B cell (primary cell): ENCODE results near the gene AMN1. TPM values are rescaled to one million over a fixed set of nuclear protein-coding genes. Genes with fewer than 3 reads are reported as not detected.

Experiments used
- ATAC-seq: fragments of 200-7000 bp; cut with Tn5 transposase; one replicate; pipeline ENCODE4 v1.10.0; 2021; ENCODE audit warnings: low read depth, mild to moderate bottlenecking, moderate number of reproducible peaks, moderate library complexity
- CTCF ChIA-PET: fragments of 350-600 bp; sonication (Branson Sonifier 250); formaldehyde crosslinking; loops from one replicate; lab custom pipeline; 2021; ENCODE audit warnings: antibody characterized with exemption, inconsistent platforms; lab: Charles Lee
- POLR2A ChIA-PET: fragments of 350-600 bp; sonication (Branson Sonifier 250); formaldehyde crosslinking; loops from one replicate; lab custom pipeline; 2021; ENCODE audit warnings: antibody characterized with exemption; lab: Charles Lee
- DNase-seq: peaks from one replicate; pipeline ENCODE4 v3.0.0; 2013
- H2AFZ ChIP-seq: 2 replicates; pipeline ENCODE4 v1.6.1; 2012; ENCODE audit warnings: mild to moderate bottlenecking, low read depth, low read length; ENCODE audit not compliant: insufficient read depth, poor library complexity, severe bottlenecking
- H3K27ac ChIP-seq, 2 donors: 1 replicate in 1 of 2; 2 replicates in 1 of 2; pipeline ENCODE4 v1.5.1; 2012 to 2013; ENCODE audit warnings: low read length in 2 of 2, mild to moderate bottlenecking in 2 of 2, moderate library complexity in 1 of 2
- H3K27me3 ChIP-seq, 4 experiments: fragments of 200-600 bp in 1 of 4; sonication (generic) in 1 of 4; replicated peaks in 1 of 4; 1 replicate in 2 of 4; 2 replicates in 2 of 4; pipeline versions ENCODE4 v1.6.1 to v1.7.0; 2013 to 2016; ENCODE audit warnings: low read length in 3 of 4, mild to moderate bottlenecking in 2 of 4, mixed read lengths in 1 of 4, moderate library complexity in 1 of 4; ENCODE audit not compliant: insufficient read depth in 4 of 4, control insufficient read depth in 3 of 4; ENCODE audit errors: control extremely low read depth in 1 of 4
- H3K36me3 ChIP-seq, 2 experiments: replicated peaks in 1 of 2; 1 replicate in 1 of 2; 2 replicates in 1 of 2; pipeline versions ENCODE4 v1.6.1 to v1.7.1; 2013; ENCODE audit warnings: low read length in 1 of 2; ENCODE audit not compliant: insufficient read depth in 2 of 2, control insufficient read depth in 1 of 2; ENCODE audit errors: control extremely low read depth in 1 of 2, extremely low read depth in 1 of 2
- H3K4me1 ChIP-seq, 2 donors: fragments of 200-600 bp in 1 of 2; sonication (generic) in 1 of 2; 1 replicate in 1 of 2; 2 replicates in 1 of 2; pipeline versions ENCODE4 v1.5.1 to v1.6.1; 2013 to 2017; ENCODE audit warnings: low read length in 2 of 2; ENCODE audit not compliant: control insufficient read depth in 2 of 2, insufficient read depth in 2 of 2
- H3K4me2 ChIP-seq: replicated peaks from 2 replicates; pipeline ENCODE3; 2012; ENCODE audit warnings: mild to moderate bottlenecking, low read depth, low read length; ENCODE audit not compliant: poor library complexity, severe bottlenecking
- H3K4me3 ChIP-seq, 5 experiments: fragments of 200-600 bp in 1 of 5; sonication (generic) in 1 of 5; 1 replicate in 3 of 5; 2 replicates in 2 of 5; pipeline versions ENCODE4 v1.5.1 to v1.7.0; 2011 to 2016; ENCODE audit warnings: low read length in 4 of 5, mild to moderate bottlenecking in 4 of 5, low read depth in 2 of 5, control low read depth in 1 of 5, moderate library complexity in 1 of 5; ENCODE audit not compliant: insufficient read depth in 1 of 5; ENCODE audit errors: control extremely low read depth in 1 of 5, extremely low read depth in 1 of 5
- H3K79me2 ChIP-seq: fragments of 200-600 bp; sonication (generic); one replicate; pipeline ENCODE4 v1.6.0; 2016; ENCODE audit warnings: low read length; ENCODE audit not compliant: control insufficient read depth, insufficient read depth
- H3K9ac ChIP-seq: fragments of 200-600 bp; sonication (generic); 2 replicates; pipeline ENCODE4 v1.6.1; 2017; ENCODE audit warnings: mild to moderate bottlenecking, low read length, moderate library complexity
- H3K9me3 ChIP-seq, 3 donors: one replicate each; pipeline versions ENCODE4 v1.6.1 to v1.7.1; 2013; ENCODE audit warnings: low read length in 2 of 3; ENCODE audit not compliant: control insufficient read depth in 2 of 3, insufficient read depth in 1 of 3; ENCODE audit errors: control extremely low read depth in 1 of 3
- H4K20me1 ChIP-seq: 2 replicates; pipeline ENCODE4 v1.6.0; 2012; ENCODE audit warnings: mild to moderate bottlenecking, low read length; ENCODE audit not compliant: insufficient read depth, control insufficient read depth, poor library complexity, severe bottlenecking
- H3K27ac Mint-ChIP-seq: one replicate; pipeline ENCODE4 v1.8.0; 2021; ENCODE audit warnings: mixed read lengths
- H3K27me3 Mint-ChIP-seq: one replicate; pipeline ENCODE4 v1.8.0; 2021; ENCODE audit warnings: mixed read lengths
- H3K4me1 Mint-ChIP-seq: one replicate; pipeline ENCODE4 v1.8.0; 2021; ENCODE audit warnings: mixed read lengths
- H3K4me3 Mint-ChIP-seq: one replicate; pipeline ENCODE4 v1.8.0; 2021; ENCODE audit warnings: mixed read lengths
- H3K9me3 Mint-ChIP-seq: one replicate; pipeline ENCODE4 v1.8.0; 2022; ENCODE audit warnings: mixed read lengths; ENCODE audit not compliant: insufficient read depth
- EZH2 ChIP-seq: IDR thresholded peaks from 2 replicates; pipeline ENCODE4 v1.6.1; 2012; ENCODE audit warnings: borderline replicate concordance, low read depth, mild to moderate bottlenecking, moderate library complexity, low read length; ENCODE audit not compliant: insufficient read depth, poor library complexity, severe bottlenecking
- WGBS: methylation state at CpG from one replicate; pipeline ENCODE4 v1.1.5; 2013; ENCODE audit warnings: missing lambda C conversion rate; ENCODE audit not compliant: insufficient coverage; 5-methylcytosine and 5-hydroxymethylcytosine counted together
- intact Hi-C: fragments of 100-400 bp; cut with micrococcal nuclease; formaldehyde crosslinking; loops from one replicate; pipeline ENCODE4 v1.10.0; 2022
- polyA plus RNA-seq: library from polyadenylated mRNA; depleted of rRNA; stranded (reverse); fragments of >200 nt; gene quantifications from 2 replicates; pipeline ENCODE4 v1.2.3, GENCODE V29; 2012
- total RNA-seq, 2 donors: library from RNA; stranded (reverse); fragments of 120-200 nt in 1 of 2; gene quantifications; 1 replicate in 1 of 2; 2 replicates in 1 of 2; pipeline versions ENCODE4 v1.2.3 to v1.2.4, GENCODE V29; 2013 to 2022
- TF ChIP-seq, protein P1 (sequence below): fragments of 200-600 bp; IDR thresholded peaks from one replicate; pipeline ENCODE4 v1.8.0; 2022; ENCODE audit warnings: antibody characterized with exemption, mild to moderate bottlenecking

Gene AMN1
- total and polyA plus RNA-seq, 2 donors (not counting 1 experiment from before 2014, with no cell fraction given) = 32.6 to 32.7 TPM

DNA sequence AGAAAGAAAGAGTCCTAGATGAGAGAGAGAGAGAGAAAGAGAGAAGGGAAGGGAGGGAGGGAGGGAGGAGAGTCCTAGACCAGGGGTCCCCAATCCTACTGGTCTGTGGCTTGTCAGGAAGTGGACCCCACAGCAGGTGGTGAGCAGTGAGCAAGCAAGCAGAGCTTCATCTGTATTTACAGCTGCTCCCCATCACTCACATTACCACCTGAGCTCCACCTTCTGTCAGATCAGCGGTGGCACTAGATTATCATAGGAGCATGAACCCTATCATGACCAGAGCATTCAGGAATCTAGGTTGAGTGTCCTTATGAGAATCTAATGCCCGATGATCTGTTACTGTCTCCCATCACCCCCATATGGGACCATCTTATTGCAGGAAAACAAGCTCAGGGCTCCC, 39.2 kb upstream of the AMN1 start:
- no peaks in the 10 kb centered on the region for H3K27me3 ChIP-seq
- Mint-ChIP-seq H3K4me1 (peaks cover 24% of the 10 kb centered on the region), H3K27me3 (no peaks in the 10 kb centered on the region), H3K4me3 (no peak overlapping the region), H3K9me3 (no peaks in the 10 kb centered on the region), H3K27ac (peak overlapping the region; percentile 5)
- TF ChIP-seq EZH2 = no peak
- TF ChIP-seq, protein P1, sequence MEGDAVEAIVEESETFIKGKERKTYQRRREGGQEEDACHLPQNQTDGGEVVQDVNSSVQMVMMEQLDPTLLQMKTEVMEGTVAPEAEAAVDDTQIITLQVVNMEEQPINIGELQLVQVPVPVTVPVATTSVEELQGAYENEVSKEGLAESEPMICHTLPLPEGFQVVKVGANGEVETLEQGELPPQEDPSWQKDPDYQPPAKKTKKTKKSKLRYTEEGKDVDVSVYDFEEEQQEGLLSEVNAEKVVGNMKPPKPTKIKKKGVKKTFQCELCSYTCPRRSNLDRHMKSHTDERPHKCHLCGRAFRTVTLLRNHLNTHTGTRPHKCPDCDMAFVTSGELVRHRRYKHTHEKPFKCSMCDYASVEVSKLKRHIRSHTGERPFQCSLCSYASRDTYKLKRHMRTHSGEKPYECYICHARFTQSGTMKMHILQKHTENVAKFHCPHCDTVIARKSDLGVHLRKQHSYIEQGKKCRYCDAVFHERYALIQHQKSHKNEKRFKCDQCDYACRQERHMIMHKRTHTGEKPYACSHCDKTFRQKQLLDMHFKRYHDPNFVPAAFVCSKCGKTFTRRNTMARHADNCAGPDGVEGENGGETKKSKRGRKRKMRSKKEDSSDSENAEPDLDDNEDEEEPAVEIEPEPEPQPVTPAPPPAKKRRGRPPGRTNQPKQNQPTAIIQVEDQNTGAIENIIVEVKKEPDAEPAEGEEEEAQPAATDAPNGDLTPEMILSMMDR = no peak
- H3K4me1 ChIP-seq = peaks cover 4 to 5% of the 10 kb centered on the region in 2 donors
- H3K79me2 ChIP-seq = no peaks in the 10 kb centered on the region
- H2AFZ ChIP-seq = peak overlapping the region; percentile 38
- peak overlapping the region; percentile 8 for H3K4me2 ChIP-seq
- H4K20me1 ChIP-seq = no peaks in the 10 kb centered on the region
- DNase-seq (no peak), ATAC-seq (no peak)
- no peaks in the 10 kb centered on the region for H3K36me3 ChIP-seq
- H3K4me3 ChIP-seq = no peak overlapping the region
- CTCF ChIA-PET = interaction anchor here (0.7 to 1.4 kb wide), 5 partner anchors 80 to 365 kb away, joined by 3 to 5 read pairs (median 3); no protein-coding TSS in a partner anchor
- whole genome bisulfite sequencing = no CpG with 5 or more reads among the region's 2 CpGs
- no peak overlapping the region for H3K9ac ChIP-seq
- H3K9me3 ChIP-seq = peaks cover 0 to 22% (median 0%) of the 10 kb centered on the region in 3 donors
- no peak overlapping the region for H3K27ac ChIP-seq
- intact Hi-C loops = no loop called here
- POLR2A ChIA-PET = interaction anchor here (0.5 to 1.2 kb wide), 2 partner anchors 11 to 40 kb away, joined by 3 read pairs; no protein-coding TSS in a partner anchor

DNA sequence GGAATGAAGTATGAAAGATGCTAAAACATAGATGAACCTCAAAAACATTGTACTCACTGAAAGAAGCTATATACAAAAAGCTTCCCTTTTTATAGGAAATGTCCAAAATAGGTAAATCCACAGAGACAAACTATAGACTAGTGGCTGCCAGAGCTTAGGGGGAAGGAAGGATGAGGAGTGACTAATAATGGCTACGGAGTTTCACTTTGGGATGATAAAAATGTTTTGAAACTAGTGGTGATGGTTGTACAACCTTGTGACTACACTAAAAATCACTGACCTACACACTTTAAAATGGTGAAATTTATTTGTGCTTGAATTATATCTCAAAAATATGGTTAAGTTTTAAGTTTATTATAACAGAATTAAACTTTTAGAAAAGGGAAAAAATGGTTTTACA, 37.1 kb upstream of the AMN1 start:
- DNase-seq = no peak
- ATAC-seq = no peak
- Mint-ChIP-seq H3K4me3 (no peak overlapping the region), H3K9me3 (no peaks in the 10 kb centered on the region), H3K4me1 (peaks cover 20% of the 10 kb centered on the region), H3K27me3 (no peaks in the 10 kb centered on the region), H3K27ac (peak overlapping the region; percentile 39)
- no CpG with 5 or more reads among the region's 1 CpG for WGBS
- Histone ChIP-seq H3K4me2 (no peak overlapping the region), H3K27ac (no peak overlapping the region), H3K9me3 (peaks cover 0 to 18% (median 0%) of the 10 kb centered on the region in 3 donors), H2AFZ (no peak overlapping the region), H3K79me2 (no peaks in the 10 kb centered on the region), H3K4me3 (no peak overlapping the region), H4K20me1 (no peaks in the 10 kb centered on the region), H3K27me3 (no peaks in the 10 kb centered on the region), H3K4me1 (peaks cover 3 to 4% of the 10 kb centered on the region in 2 donors), H3K9ac (no peak overlapping the region), H3K36me3 (no peaks in the 10 kb centered on the region)
- intact Hi-C loops = no loop called here
- no peak for TF ChIP-seq EZH2
- TF ChIP-seq, protein P1 = no peak
- POLR2A ChIA-PET = no interaction called here
- CTCF ChIA-PET = interaction anchor here (0.9 kb wide), 1 partner anchor 363 kb away, joined by 3 read pairs; no protein-coding TSS in a partner anchor
